Spleen (tissue), 7 donors: ENCODE measurements around the gene TBC1D21.

Experiments
- POLR2A ChIP-seq, 3 donors: fragments of 450-650 bp; IDR thresholded peaks; one replicate each; pipeline ENCODE4 v1.5.1; 2017; ENCODE audit warnings: antibody characterized with exemption in 3 of 3, mild to moderate bottlenecking in 1 of 3
- TF ChIP-seq, protein P1 (sequence below), 11 experiments: fragments of 200-600 bp in 7 of 11; fragments of 450-650 bp in 4 of 11; sonication (generic) in 4 of 11; IDR thresholded peaks in 8 of 11; conservative IDR thresholded peaks in 3 of 11; 1 replicate in 7 of 11; 2 replicates in 4 of 11; pipeline versions ENCODE4 v1.4.0 to v1.8.0; 2016 to 2021; ENCODE audit warnings: antibody characterized with exemption in 11 of 11, inconsistent platforms in 4 of 11, mild to moderate bottlenecking in 1 of 11
- donor health status: DM: no; HTN: no; CAD: no; lungs with moderate emphysema.
- donor health status: DM: no; HTN: no; CAD: no.
- donor health status: DM: no; HTN: no; CAD: no.

DNA sequence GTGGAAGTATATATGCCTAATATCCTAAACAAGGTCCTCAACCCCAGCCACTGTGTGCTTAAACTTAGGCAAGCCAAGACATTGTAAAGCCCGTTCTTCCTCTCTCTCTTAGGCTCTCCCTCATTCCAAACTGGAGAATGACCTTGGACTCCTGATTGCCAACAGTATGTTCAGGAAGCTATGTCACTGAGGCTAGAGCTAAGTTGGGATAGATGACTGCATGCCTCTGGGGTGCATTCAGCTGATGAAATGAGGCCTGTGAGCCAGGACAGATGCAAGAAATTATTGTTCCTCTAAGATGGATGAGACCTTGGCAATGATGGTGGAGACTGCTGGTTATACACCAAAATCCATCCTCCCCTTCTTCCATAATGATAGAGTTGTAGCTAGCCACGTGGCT, 27.9 kb upstream of the TBC1D21 start:
- TF ChIP-seq, protein P1, sequence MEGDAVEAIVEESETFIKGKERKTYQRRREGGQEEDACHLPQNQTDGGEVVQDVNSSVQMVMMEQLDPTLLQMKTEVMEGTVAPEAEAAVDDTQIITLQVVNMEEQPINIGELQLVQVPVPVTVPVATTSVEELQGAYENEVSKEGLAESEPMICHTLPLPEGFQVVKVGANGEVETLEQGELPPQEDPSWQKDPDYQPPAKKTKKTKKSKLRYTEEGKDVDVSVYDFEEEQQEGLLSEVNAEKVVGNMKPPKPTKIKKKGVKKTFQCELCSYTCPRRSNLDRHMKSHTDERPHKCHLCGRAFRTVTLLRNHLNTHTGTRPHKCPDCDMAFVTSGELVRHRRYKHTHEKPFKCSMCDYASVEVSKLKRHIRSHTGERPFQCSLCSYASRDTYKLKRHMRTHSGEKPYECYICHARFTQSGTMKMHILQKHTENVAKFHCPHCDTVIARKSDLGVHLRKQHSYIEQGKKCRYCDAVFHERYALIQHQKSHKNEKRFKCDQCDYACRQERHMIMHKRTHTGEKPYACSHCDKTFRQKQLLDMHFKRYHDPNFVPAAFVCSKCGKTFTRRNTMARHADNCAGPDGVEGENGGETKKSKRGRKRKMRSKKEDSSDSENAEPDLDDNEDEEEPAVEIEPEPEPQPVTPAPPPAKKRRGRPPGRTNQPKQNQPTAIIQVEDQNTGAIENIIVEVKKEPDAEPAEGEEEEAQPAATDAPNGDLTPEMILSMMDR (IDR thresholded peaks at IDR 0.05 in 8 of 11, conservative IDR thresholded peaks at IDR 0.05 in 3 of 11) = no peak
- no peak for TF ChIP-seq POLR2A (IDR thresholded peaks at IDR 0.05)
